ENCODE measurements around the gene ALPI. TPM values are rescaled to one million over a fixed set of nuclear protein-coding genes. Genes with fewer than 3 reads are reported as not detected.

ALPI gene
- total RNA-seq, 2 donors from 2014 or later: not detected

- intact Hi-C loops (cut with DNase I): no loop called here
- H3K27ac ChIP-seq: no peak overlapping the region
- H3K27me3 ChIP-seq (replicated peaks; ENCODE audit: insufficient read depth): peaks cover 18% of the 10 kb centered on the region
- H3K4me1 ChIP-seq (replicated peaks): no peaks in the 10 kb centered on the region
- WGBS: 91% methylated on average over 16 of the region's 17 CpGs
- H3K9me3 ChIP-seq: no peaks in the 10 kb centered on the region
- H3K36me3 ChIP-seq: no peaks in the 10 kb centered on the region
- no peak for DNase-seq (ENCODE audit: low spot score)
- TF ChIP-seq POLR2A (IDR thresholded peaks at IDR 0.05) (no peak), POLR2AphosphoS5 (IDR thresholded peaks at IDR 0.05) (no peak), CTCF (IDR thresholded peaks at IDR 0.05) (no peak)
- no peak overlapping the region for H3K4me3 ChIP-seq
These were observed 39.2 kb upstream of the ALPI start for GRCh38 chr2:232416521-232417470.

GRCh38 chr2:232417489-232417888 lies 38.5 kb upstream of the ALPI start:
- no peaks in the 10 kb centered on the region for H3K4me1 ChIP-seq (replicated peaks)
- H3K9me3 ChIP-seq: no peaks in the 10 kb centered on the region
- H3K27ac ChIP-seq: no peak overlapping the region
- H3K36me3 ChIP-seq: no peaks in the 10 kb centered on the region
- DNase-seq (ENCODE audit: low spot score): no peak
- no peak overlapping the region for H3K4me3 ChIP-seq
- H3K27me3 ChIP-seq (replicated peaks; ENCODE audit: insufficient read depth): peaks cover 18% of the 10 kb centered on the region
- intact Hi-C loops (cut with DNase I): no loop called here
- TF ChIP-seq POLR2AphosphoS5 (IDR thresholded peaks at IDR 0.05) (no peak), POLR2A (IDR thresholded peaks at IDR 0.05) (no peak), CTCF (IDR thresholded peaks at IDR 0.05) (no peak)
- WGBS: 95% methylated on average over 5 of the region's 5 CpGs

GRCh38 chr2:232418056-232418455 lies 37.9 kb upstream of the ALPI start:
- Histone ChIP-seq H3K36me3 (no peaks in the 10 kb centered on the region), H3K4me1 (replicated peaks) (no peaks in the 10 kb centered on the region), H3K27ac (no peak overlapping the region), H3K4me3 (no peak overlapping the region), H3K9me3 (no peaks in the 10 kb centered on the region), H3K27me3 (replicated peaks; ENCODE audit: insufficient read depth) (peaks cover 18% of the 10 kb centered on the region)
- no peak for TF ChIP-seq POLR2AphosphoS5 (IDR thresholded peaks at IDR 0.05)
- no peak for TF ChIP-seq POLR2A (IDR thresholded peaks at IDR 0.05)
- no peak for TF ChIP-seq CTCF (IDR thresholded peaks at IDR 0.05)
- 87% methylated on average over 6 of the region's 6 CpGs for WGBS
- no peak for DNase-seq (ENCODE audit: low spot score)
- intact Hi-C loops (cut with DNase I): no loop called here

- Histone ChIP-seq H3K4me3 (peak overlapping the region in 1 of 2 donors; percentile 22), H3K36me3 (no peaks in the 10 kb centered on the region), H3K4me1 (replicated peaks) (no peaks in the 10 kb centered on the region), H3K27ac (no peak overlapping the region), H3K27me3 (replicated peaks; ENCODE audit: insufficient read depth) (peaks cover 18% of the 10 kb centered on the region), H3K9me3 (no peaks in the 10 kb centered on the region)
- 3% methylated on average over 42 of the region's 49 CpGs for WGBS
- TF ChIP-seq POLR2A (IDR thresholded peaks at IDR 0.05): no peak
- no peak for TF ChIP-seq CTCF (IDR thresholded peaks at IDR 0.05)
- no peak for TF ChIP-seq POLR2AphosphoS5 (IDR thresholded peaks at IDR 0.05)
- DNase-seq (ENCODE audit: low spot score): no peak
- intact Hi-C loops (cut with DNase I): no loop called here
These were observed 37.3 kb upstream of the ALPI start for GRCh38 chr2:232418466-232419244.

Measured in prostate gland (tissue), 2 donors.